GM19238 (cell line): ENCODE data around the gene PNPO.
"Not testable (repeated sequence)": the region's sequence is repeated elsewhere in the genome, so short reads cannot be mapped to it uniquely, and the experiment has no call there.

Experiments used
- DNase-seq: peaks from one replicate; pipeline ENCODE4 v3.0.0; 2011; ENCODE audit warnings: low spot score; ENCODE audit not compliant: insufficient read length

Gene PNPO

DNA sequence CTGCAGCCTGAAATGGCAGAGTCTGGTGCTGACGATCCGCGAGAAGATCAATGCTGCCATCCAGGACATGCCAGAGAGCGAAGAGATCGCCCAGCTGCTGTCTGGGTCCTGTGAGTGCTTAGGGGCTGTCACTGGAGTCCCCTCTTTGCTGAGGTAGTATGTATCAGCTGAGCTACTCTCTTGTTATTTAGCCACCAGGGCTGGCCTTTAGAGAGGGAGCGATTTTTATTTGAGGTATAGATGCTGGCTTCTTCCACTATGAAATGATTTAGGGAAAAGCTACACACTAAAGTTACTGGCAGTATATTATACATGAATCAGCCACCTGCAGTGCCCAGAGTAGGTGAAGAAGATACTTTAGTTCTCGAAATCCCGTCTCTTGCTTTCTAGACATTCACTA lies 32.2 kb downstream of the PNPO start:
- DNase-seq, result no peak

DNA sequence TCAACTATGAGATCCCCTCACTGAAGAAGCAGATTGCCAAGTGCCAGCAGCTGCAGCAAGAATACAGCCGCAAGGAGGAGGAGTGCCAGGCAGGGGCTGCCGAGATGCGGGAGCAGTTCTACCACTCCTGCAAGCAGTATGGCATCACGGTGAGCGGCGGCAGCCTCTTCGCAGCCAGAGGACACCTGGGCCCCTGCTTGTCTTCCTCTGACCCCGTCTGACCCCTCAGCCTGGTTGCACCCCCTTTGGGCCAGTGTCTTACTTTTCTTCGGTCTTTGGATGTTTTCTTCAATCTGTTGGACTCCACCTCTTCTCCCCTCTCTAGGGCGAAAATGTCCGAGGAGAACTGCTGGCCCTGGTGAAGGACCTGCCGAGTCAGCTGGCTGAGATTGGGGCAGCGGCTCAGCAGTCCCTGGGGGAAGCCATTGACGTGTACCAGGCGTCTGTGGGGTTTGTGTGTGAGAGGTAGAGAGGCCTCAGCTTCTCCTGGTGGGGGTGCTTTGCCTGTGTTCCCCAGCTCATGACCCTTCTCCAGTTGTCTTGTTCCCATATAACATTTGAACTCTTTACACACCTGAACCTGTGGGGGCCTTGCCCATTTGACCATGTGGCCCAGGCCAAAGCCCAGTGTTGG lies 33.9 kb downstream of the PNPO start:
- no peak for DNase-seq

DNA sequence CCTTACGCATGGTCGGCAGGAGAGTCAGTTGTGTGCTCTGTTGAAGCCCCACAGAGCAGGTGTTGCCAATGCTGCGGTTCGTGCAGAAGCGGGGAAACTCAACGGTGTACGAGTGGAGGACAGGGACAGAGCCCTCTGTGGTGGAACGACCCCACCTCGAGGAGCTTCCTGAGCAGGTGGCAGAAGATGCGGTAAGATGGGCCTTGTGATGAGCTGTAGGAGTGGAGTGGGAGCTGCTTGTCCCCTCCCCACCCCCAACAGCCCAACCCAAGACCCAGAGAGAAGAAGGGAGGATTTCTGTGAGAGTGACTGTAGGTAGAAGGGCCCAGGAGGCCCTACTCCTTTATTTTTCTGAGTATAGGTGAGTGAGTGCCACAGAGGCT lies 34.4 kb downstream of the PNPO start:
- no peak for DNase-seq

DNA sequence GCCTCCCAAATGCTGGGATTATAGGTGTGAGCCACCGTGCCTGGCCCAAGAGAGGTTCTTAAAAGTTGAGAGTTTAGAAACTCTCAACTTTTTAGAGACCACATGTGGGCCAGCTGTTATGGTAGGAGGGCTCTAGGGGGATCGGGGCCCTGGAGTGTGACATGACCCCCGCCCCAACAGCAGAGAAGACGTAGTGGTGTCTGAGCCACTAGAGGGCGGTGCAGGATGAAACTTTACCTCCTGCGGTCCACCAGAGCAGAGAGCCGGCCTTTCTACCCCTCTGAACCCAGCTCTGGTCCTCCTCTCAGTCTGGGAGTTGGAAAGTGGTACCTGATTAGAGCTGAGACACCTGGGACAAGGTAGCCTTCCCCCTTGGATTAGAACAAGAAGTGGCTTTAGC lies 37.0 kb downstream of the PNPO start:
- DNase-seq, result peak; percentile 74

DNA sequence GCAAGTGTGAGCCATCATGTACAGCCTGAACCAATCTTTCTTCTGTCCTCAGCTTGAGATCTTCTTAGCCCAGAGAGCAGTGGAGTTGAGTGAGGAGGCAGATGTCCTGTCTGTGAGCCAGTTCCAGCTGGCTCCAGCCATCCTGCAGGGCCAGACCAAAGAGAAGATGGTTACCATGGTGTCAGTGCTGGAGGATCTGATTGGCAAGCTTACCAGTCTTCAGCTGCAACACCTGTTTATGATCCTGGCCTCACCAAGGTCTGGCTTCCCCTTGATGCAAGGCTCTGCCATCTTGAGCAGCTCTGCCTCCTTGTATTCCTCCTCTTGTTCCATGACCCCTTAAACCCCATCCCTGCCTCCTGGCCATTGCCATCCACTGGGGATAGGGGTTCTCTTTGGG lies 39.2 kb downstream of the PNPO start:
- DNase-seq, result no peak

DNA sequence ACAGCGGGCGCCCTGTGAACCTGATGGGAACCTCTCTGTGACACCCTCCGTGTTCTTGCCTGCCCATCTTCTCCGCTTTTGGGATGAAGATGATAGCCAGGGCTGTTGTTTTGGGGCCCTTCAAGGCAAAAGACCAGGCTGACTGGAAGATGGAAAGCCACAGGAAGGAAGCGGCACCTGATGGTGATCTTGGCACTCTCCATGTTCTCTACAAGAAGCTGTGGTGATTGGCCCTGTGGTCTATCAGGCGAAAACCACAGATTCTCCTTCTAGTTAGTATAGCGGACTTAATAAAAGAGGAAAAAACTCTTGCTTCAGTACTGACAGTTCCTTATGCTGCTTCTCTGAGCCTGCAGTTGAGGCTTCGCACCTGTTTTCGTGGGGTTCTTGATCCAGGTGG lies 40.1 kb downstream of the PNPO start:
- no peak for DNase-seq

DNA sequence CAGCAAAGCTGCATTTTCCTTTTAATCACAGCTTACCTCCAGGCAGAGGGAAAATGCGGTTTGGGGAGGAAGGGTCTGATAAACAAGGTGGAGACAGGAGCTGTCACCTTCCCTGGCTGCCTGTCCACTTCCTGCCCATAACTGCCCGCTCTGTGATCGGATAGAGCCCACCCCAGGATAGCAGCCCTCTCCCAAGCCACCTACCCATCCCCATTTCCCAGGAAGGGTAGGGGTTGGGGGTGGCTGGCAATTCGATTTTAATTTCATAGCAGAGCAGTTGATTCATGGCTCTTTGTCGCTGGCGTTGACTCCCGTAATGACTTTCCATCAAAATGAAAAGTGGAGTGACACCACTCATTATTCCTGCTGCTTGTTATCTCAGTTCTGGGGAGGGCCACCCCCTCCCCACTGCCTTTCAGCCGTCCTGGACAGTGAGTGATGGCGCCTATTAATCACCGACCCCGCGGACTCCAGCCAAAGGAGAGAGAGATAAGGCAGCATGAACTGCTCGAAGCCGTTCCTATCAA lies 40.8 kb downstream of the PNPO start:
- DNase-seq, result no peak

DNA sequence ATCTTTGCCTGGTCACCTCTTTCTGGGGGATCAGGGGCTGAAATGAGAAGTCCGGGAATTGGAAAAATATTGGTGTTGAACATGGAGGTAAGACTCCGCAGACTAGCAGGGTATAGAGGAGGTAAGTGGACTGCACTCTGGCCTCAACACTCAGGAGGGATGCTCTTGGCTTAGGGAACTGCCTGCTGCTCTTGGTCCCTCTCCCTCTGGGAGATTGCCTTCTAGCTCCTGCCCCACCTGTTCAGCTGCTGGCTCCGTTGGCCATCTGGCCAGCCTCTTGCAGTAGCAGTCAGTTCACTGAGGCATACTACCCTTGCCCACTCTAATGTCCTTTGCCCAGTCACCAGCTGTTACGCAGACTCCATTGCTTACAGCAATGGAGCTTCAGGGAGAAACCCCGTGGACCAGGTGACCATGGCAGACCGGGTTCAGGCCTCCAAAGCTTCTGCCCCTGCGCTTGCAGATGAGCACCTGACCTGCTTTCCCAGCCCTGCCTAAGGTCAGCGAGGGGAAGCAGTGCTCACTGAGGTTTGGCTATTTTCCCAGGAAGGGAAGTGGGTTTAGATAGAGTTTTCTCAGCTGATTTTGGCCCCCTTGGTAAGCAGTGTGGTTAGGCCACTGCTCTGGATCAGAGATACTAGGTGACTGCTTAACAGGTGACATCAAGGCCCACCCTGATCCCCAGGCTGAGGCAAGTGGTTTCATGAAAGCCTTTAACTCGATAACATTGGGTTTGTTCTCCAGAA lies 41.4 kb downstream of the PNPO start:
- no peak for DNase-seq

DNA sequence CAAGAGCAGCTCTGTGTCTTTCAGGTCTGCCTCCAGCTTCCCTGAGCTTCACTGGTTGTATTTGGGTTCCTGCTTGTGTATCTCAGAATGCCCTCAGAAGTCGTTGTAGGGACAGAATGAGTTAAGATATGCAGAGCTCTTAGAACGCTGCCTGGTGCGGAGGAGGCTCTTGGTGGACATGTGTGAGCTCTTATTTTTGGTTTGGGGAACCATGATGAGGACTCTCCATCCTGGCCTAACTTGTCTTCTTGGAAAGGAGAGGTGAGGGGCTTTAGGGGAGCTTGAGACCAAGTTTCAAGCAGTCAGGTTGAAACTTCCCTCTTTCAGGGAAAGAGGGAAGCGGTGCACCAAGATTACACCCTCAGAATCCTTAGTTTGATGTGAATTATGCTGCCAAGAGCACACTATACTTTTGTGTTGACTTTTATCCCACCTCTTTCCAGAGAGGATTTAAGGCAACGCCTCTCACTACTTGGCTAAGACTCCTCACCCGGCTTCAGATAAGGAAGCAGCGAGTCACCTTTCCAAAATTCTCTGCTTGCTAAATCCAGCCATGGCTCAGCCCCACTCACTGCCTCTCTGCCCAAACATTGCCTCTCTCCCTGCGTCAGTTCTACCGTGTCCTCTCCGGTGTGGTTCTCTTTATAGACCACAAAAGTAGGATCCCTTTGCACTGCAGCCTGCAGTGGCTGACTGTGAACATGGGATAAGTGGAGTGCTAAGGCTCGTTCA lies 42.3 kb downstream of the PNPO start:
- no peak for DNase-seq

DNA sequence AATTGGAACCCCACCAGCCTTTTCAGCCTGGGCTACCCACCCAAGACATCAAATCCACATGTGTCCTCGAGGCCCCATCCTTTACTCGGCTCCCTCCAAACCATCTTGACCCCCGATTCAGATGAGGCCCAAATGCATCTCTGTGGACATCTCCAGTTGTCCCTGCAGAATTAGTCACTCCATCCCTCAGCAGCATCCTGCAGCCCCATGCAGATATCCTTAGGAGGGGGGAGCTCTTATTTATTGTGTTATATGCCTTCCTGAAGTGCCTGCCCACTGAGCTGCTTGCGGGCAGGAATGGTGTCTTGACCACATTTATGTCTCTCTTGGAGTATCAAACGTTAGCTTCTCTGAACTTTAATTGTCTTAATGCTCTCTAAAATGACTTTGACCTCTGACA lies 45.1 kb downstream of the PNPO start:
- DNase-seq, result no peak

DNA sequence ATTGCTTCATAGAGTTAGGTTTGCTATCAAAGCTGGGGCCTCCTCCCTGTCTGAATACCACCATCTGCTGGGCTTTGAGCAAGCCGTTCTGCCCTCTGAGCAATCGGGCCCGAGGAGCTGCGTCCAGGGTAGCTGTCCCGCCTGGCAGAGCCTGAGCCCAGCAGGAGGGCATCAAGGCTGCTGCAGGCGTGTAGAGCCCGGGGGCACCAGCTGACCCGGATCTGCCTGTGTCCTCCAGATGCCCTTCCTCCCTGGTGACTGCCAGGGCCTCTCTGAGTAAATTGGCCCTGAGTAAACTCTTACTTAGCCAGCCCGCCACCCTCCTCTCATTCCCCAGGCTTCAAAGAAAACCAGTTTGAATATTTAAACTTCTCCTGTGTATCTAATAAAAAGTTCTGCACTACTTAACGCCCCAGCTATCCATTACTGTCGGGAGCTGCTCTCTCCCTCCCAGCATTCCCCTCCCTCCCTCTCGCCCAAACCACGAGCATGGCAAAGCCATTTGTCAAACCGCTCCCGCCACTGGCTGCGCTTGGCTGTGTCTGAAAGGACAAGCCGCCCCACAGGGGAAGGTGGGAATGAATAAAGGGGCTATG lies 46.0 kb downstream of the PNPO start:
- no peak for DNase-seq

DNA sequence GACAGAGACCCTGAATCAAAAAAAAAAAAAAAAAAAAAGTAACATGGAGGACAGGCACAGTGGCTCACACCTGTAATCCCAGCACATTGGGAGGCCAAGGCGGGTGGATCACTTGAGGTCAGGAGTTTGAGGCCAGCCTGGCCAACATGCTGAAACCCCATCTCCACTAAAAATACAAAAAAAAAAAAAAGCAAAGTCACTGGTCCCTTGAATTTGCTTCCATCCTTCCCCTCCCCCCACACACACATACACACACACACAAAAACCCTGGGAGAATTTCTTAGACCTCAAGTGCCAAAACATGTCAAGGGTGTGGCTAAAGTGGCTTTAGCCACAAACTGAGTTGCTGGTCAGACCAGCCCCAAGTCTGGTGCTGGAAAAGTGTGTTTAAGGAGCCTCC lies 47.1 kb downstream of the PNPO start:
- not testable (repeated sequence) for DNase-seq

DNA sequence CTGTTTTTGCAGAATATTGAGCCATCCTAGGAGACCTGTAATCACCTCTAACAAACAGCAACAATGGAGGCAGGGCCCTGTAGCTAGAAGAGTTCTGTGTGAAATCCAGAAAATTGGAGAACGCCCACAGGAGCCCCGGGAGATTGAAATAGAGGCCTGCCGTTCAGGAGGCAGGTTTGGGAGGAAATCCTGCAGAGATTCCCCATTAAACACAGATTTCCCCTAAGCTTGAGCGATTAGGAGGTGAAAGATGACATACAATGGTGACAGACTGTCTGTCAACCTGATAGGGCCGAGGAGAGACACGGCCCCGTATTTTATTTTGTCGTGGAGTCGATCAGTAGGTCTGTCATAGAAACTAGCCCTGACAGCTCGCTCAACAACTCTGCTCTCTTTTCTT lies 47.8 kb downstream of the PNPO start:
- DNase-seq, result no peak

DNA sequence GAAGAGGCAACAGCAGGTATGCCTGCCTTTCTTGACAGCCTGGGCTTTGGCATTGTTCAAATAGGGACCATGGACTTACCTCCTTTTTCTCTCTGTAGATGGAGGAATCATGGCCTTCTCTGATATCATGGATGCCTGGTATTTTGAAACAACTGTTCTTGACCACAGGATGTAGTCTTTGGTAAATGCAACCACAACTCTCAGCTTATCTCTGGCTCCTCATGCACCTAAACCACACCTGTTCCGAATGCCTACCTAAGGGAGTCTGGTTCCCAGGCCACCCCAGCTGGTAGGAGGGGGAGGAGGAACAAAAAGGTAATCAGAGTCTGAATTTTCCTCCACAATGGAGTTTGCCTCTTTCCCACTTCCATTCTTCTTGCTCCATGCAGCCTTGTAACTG lies 48.3 kb downstream of the PNPO start:
- DNase-seq, result peak; percentile 33

DNA sequence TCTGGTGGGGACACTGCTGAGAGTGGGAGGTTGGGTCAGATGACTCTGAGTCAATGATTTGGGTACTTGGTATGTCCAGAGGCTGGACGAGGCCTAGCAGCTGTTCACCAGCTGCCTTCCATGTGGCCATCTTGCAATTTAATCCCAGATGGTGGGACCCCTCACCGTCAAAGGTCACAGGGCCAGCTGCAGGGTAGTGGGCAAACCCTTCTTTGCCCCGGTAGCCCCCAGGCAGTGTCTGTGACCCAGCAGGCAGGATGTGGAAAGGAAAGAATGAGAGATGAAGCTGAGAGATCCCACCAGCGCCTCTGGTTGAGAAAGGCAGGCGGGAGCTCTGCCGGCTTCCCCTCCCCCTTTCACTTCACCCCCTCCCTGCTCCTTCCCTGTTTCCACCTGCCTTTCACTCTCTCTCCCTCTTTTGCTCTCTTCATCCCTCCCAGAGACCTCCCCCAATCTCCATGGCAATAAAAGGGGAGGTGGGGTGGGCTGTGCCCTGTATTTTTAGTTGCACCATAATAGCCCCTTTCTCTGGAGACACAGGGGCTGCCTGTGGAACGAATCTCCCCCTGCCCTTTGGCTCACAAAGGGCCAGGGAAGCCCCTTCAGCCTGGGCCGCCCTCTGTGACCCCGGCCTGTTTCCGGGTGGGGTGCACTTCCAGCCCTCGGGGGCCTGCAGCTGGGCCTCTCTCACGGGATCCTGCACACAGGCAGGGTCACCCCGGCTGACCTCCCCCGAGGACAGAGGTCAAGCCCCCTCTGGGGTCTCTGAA lies 49.8 kb downstream of the PNPO start:
- no peak for DNase-seq

DNA sequence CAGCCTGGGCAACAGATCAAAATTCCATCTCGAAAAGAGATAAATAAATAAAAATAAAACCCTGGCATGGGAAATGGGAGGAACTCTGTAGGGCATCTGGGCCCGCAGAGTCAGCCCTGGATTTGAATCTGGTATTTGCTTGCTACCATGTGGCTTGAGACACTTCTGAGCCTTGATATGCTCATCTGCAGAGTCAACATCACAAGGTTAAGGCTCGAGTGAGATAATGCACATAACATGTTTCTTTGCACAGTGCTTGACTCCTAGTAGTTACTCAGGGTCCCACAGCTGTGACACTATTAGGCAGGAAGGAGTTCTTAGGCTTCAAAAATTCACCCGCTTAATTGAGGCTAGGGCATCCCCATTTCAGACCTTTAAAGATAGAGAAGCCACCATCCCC lies 50.8 kb downstream of the PNPO start:
- no peak for DNase-seq

DNA sequence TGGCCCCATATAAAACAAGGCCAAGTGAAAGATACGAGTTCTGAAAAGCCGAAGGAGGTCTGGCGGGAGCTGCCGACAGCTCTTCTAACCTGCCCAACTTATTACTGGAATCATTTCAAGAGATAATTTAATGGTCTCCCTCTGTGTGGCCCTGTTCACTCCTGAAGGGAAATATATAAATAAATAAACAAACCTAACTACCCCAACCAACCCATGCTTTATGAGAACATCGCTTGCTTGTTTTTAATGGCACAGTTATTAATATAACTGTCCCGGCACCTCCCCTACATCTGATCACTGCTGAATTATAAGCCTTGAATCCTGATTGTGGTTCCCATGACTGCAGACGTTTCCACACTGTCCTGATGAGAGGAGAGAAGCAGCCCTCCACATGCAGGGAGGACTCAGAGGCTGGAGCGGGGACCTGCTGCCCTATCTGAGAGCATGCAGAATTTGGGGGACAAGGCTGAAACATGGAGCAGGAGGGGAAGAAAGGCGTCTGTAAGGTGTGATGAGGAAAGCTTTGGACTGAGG lies 51.7 kb downstream of the PNPO start:
- DNase-seq, result no peak

DNA sequence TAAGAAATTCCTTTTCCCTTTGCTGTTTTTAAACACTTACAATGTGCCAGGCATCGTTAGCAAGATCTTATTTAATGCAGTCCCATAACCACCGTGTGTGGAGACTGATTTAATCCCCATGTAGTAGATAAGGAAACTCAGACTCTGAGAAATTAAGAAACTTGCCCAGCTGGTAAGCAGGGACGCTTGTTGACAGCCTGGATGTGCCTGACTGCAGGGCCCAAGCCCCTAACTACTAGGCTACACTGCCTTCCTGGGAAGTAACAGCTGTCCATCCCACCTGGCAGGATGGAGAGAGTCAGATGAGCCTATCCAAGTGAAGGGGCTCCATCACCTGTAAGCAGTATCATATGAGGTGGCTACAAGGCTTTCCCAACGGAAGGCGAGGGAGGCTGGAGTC lies 52.6 kb downstream of the PNPO start:
- DNase-seq, result no peak

DNA sequence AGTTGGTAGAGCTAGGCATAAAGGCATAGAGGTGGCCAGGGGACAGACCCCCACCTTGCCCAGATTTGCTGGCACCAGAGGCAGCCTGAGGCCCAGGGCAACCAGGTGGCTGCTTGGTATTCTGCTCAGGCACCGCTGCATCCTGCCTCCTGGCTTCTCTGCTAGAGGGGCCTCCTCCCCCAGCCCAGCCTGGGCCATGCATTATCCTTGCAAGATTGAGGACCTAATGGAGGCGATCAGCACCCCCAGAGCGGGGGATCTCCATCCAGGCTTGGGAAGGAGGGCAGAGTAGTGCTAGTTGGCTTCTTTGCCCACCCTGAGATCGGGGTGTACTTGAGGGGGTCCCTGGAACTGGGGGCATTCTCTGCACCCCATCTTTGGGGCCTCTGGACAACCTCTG lies 53.4 kb downstream of the PNPO start:
- no peak for DNase-seq

DNA sequence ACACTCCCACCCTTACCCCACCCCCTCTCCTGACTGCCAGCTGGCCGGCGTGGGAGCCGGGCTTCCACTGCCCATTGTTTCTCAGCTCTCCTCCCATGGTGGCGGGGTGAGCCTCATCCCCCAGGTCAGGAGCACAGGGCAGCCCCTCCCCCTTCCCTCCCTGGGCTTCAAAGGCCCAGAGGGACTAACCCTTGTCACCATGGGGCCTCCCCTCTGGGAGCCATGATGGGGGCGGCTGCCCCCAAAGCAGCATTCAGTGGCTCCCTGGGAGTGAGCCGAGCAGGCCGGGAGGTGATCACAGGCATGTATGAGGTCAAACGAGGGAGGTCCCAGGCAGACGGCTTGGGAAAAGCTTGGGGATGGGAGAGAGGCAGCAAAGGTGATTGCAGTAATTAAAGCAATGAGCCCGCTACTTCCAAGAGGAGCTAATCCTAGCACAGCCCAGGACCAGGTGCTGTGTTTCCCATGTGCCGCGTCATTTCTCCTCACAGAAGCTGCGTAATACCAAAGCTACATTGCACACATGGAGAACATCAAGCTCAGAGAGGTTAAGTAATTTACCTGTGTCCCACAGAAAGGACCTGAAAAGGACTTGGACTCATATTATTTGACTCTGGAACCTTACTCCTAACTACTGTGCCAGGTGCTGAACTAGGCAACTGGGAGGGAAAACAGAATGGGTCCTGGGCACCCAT lies 54.0 kb downstream of the PNPO start:
- no peak for DNase-seq
